Measurements from ENCODE around the gene CRTC3.
"Not testable (repeated sequence)": the region's sequence is repeated elsewhere in the genome, so short reads cannot be mapped to it uniquely, and the experiment has no call there.

CRTC3 gene

DNA sequence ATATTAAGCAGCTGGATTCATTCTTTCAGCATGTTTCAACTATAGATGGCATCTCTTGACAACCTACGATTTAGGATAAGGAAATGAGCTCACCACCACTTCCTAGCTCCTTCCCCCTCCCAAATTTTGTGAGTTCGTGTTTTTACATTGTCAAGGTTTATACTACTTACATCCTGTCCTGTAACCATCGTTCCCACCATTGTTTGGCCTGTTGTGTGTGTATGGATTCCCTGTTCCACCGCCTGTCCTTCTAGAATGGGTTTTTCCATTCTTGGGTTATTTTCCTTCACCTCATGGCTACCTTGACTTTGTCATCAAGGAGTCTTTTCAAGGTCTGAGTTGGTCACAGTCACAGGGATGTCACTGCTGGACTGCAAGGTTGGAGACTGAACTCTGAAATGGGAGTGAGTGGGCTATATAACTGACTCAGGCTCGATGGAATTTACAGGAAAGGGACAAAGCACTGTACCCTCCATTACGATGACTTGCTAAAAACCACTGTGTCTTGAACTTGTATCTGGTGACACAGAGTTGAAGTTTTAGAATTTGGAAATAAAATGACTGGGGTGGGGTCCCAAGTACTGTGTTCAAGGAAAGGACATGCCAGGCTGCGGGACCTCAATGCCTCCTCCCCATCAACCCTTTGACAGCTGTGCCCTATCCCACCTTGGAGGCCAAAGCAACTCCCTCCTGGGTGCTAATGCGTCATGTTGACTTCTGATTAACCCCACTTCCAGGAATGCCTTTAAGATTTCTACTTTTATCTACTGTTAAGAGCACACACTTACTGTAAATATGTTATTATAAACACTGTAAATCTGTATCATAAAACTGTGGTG lies 120.6 kb downstream of the CRTC3 start:
- DNase-seq (ENCODE audit: low spot score), result no peak

DNA sequence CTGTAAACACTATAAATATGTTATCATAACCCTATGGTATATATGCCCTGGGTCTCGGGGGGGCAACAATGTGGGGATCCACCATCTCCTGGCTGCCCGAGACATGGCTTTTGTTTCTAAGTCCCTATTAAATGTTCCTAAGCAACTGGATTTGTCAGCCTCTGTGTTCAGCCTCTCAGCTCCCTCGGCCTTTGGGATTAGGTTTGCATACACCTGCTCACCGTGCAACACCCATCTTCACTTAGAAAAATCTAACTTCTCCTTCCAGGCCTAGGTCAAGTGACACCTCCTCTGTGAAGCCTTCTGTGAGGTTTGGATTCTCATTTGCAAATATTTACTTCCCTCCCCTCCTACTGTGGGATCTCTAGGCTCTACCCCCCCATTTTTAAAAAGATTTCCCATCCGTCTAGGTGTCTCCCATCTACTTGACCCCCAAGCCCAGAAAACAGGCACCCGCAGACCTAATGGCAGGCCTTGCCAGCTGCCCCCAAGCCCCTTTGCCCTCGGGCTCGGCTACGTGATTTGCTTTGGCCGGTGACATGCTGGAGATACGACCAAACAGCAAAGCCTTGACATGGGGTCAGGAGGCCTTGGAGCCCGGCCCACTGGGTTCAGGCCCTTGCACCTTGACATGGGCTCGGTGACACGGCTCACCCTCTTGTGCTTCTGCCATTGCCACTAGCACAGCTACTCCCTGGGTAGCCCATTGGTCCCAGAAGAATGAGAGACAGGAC lies 121.4 kb downstream of the CRTC3 start:
- DNase-seq (ENCODE audit: low spot score), result no peak

DNA sequence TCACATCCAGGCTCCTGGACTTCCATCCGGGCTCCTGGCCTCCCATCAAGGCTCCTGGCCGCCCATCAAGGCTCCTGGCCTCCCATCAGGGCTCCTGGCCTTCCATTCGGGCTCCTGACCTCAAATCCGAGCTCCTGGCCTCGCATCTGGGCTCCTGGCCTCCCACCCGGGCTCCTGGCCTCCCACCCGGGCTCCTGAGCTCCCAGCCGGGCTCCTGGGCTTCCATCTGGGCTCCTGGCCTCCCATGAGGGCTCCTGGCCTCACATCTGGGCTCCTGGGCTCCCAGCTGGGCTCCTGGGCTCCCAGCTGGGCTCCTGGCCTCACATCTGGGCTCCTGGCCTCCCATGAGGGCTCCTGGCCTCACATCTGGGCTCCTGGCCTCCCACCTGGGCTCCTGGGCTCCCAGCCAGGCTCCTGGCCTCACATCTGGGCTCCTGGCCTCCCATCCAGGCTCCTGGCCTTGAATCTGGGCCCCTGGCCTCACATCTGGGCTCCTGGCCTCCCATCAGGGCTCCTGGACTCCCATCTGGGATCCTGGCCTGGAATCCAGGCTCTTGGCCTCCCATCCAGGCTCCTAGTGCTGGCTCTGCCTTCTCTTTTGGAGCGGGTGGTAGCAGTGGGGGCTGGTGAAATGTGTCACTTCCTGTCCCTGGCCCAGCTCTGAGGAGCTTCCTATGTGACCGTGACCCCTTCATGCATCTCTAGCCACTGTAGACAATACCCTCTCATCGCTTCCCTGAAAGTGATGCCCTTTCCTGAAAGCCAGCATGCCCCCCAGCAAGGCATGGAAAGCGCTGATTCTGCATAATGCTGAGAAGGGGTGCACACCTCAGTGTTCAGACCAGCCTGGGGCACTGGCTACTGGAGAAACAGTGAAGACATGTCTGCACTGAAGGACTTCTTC lies 124.8 kb downstream of the CRTC3 start:
- DNase-seq (ENCODE audit: low spot score), result no peak

DNA sequence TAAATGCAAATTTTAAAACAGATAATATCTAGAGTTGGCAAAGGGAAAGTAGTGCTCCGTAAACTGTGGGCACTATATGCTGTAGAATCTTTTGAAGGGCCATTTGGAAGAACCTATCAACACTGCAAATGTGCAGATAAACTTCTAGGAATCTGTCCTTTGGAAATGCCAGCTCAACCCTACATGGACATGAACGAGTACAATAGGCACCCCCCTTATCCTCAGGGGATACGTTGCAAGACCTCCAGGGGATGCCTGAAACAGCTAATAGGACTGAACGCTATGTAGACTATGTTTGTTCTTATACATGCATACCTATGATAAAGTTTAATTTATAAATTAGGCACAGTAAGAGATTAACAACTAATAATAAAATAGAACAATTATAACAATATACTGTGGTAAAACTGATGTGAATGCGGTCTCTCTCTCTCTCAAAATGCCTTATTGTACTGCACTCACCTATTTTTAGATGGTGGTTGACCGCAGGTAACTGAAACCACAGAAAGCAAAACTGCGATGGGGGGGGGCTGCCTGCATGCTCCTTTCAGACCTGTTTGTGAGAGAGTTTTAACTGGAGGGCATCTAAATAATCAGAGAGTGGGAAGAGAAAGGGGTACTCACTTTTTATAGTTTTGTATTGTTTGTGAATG lies 127.9 kb downstream of the CRTC3 start:
- DNase-seq (ENCODE audit: low spot score), result not testable (repeated sequence)

DNA sequence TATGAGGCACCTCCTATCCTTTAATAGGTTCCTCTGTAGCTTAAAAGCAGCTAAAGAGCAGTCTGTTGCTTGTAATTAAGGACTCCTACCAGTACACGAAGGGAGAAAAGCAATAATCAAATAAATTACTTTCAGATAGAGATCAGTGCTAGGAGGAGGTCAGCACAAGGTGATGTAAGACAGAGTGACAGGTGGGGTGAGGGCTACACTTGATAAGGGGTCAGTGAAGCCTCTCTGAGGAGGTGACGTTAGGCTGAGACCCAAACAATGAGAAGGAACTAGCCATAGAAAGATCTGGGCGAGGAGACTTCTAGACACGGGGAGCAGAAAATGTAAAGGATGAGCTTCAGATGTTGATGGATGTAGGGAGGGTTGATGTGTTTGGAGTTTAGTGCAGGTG lies 129.8 kb downstream of the CRTC3 start:
- DNase-seq (ENCODE audit: low spot score), result no peak

DNA sequence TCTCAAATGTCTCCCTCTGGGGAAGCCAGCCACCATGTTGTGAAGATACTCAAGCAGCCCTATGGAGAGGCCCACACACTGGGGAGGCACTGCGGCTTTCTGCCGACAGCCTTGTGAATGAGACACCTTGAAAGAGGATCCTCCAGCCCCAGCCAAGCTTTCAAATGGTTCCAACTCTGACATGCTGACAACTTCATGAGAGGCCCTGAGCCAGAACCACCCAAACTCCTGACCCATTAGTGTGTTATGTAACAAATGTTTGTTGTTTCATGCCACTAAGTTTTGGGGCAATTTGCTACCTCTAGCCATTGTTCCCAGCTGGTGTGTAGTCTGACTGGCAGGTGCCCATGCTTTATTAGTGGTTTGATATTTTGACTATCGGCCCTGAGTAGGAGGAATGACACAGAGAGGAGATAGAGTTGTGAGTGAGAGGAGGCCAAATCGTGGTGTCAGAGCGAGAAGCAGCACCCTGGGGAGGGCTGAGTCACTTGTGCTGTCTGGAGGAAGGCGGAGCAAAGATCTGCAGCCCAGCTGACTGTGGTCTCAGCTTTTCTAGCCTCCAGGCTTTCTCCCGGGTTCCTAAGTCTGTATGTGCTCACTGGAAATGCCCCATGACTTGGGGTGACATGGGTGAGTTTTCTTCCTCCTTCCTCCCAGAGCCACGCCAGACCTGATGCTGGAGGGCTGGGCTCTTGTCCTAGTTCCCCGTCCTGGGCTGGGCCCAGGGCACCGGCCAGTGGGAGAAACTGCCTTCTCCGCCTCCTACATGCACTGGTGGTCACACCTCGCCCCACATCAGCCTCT lies 130.7 kb downstream of the CRTC3 start:
- DNase-seq (ENCODE audit: low spot score), result no peak

DNA sequence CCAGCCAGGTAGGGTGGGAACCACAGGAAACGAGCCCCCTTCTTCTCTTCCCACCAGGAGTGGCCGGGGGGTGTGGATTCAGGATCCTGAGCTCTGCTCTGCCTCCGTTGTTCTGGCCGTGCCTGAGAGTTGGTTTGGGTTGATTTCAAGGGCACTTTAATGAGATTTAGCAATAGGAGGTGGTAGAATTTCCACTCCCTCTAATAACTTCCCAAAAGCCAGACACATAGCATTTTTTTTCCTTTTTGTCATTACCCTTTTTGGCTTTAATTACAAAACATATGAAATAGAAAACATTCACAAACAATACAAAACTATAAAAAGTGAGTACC lies 131.2 kb downstream of the CRTC3 start:
- not testable (repeated sequence) for DNase-seq (ENCODE audit: low spot score)

DNA sequence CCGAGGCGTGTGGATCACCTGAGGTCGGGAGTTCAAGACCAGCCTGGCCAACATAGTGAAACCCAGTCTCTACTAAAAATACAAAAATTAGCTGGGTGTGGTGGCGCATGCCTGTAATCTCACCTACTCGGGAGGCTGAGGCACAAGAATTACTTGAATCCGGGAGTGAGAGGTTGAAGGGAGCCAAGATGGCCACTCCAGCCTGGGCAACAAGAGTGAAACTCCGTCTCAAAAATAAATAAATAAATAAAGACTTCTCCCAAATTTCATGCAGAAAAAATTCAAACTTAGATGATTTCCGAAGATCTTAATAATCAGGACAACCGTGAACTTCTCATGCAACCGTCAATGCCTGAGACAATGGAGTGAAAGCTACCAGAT lies 134.3 kb downstream of the CRTC3 start:
- not testable (repeated sequence) for DNase-seq (ENCODE audit: low spot score)

DNA sequence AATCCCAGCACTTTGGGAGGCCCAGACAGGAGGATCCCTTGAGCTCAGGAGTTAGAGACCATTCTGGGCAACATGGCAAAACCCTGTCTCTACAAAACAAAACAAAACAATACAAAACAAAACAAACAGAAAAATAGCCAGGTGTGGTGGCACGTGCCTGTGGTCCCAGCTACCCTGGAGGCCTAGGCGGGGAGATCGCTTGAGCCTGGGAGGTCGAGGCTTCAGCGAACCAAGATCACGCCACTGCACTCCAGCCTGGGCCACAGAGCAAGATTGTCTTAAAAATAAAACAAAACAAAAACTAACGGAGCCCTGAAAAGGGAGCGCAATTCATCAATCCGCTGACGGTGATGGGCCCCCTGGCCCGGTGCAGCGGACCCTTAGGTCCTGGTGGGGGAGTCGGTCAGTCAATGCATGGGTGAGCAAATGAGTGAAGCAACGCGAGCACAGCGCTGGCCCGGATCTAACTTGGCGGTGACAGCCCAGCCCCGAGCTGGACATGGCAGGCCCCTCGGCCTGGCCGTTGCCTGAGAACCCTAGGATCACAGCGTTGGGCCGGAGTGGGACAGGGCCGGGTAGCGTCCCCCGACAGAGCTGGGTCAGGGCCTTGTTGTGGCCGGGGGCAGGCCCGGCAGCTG lies 135.0 kb downstream of the CRTC3 start:
- DNase-seq (ENCODE audit: low spot score), result no peak

DNA sequence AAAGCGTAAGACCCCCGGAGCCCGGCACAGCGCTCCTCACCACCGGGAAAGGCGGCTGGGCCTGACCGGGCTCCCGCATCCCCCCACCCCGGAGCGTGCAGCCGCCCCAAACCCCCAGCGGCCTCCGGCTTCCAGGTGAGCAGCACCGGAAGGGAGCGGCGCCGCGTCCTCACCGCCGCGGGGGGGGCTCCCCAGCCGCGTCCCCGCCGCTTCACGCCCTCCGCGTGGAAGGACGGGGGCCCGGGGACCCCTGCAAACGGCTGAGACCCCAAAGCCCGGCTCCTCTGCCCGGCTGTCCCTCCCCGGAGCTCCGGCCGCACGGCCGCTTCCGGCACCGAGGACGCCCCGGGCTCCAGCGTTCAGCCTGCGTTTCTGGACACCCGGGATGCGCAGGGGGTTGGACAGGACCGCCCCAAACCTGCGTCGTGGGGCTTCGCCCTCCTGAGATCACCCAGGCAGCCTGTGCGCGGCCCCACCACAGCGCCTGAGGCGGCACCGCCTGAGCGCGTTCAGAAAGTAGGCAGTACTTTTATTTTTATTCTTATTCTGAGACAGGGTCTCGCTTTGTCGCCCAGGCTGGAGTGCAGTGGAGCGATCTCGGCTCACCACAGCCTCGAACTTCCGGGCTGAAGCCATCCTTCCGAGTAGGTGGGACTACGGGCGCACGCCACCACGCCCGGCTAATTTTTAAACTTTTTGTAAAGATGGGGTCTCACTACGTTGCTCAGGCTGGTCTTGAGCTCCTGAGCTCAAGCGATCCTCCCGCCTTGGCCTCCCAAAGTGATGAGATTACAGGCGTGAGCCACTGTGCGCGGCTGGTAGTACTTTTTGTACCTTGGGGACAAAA lies 135.8 kb downstream of the CRTC3 start:
- DNase-seq (ENCODE audit: low spot score), result no peak

DNA sequence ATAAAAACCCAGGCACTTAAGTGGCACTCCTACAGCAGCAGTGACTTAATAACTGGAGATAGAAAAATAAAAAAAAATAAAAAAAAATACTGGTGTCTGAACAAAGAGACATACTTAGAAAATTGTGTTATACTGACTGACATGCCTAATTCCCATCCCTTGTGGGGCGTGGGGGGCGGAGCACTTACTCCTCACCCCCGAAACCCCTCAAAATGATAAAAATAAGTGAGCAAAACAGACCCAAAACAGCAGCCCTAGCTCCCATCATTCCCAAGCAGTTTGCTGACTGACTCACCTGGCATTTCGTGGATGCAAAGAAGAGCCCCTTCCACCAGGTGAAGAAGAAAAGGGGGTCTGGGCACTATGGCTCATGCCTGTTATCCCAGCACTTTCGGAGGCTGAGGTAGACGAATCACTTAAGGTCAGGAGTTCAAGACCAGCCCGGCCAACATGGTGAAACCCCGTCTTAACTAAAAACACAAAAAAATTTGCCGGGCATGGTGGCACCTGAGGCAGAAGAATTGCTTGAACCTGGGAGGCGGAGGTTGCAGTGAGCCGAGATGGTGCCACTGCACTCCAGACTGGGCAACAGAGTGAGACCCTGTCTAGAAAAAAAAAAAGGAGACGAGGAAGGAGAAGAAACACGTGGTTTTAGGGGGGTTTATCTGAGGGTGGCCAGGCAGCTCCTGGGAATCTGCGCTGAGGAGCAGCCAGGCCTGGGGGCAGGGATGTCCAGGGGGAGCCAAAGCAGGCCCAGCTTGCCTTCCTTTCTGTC lies 136.6 kb downstream of the CRTC3 start:
- DNase-seq (ENCODE audit: low spot score), result no peak

DNA sequence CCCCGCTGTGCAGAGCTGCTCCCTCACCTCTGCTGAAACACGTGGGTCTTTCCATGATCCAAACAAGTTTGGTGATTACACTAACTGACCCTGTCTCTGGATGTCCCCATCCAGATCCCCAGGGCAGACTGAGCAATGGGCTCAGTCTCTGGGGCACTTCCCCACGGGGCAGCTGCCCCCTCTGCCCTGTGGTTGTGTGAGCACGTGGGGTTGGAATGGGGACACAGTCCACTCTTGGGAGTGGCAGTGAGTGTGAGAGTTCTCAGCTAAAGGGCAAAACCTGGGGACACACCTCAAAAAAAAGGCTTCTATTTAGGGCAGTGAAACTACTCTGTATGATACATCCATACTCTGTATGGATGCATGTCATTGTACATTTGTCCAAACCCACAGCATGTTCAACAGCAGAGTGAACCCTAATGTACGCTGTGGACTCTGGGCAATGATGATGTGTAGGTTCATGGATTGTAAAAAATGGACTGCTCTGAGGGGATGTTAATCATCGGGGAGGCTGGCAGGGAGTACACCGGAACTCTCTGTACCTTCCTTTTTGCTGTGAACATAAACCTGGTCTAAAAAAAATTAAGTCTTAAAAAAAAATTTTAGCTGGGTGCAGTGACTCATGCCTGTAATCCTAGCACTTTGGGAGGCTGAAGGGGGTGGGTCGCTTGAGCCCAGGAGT lies 137.5 kb downstream of the CRTC3 start:
- no peak for DNase-seq (ENCODE audit: low spot score)

DNA sequence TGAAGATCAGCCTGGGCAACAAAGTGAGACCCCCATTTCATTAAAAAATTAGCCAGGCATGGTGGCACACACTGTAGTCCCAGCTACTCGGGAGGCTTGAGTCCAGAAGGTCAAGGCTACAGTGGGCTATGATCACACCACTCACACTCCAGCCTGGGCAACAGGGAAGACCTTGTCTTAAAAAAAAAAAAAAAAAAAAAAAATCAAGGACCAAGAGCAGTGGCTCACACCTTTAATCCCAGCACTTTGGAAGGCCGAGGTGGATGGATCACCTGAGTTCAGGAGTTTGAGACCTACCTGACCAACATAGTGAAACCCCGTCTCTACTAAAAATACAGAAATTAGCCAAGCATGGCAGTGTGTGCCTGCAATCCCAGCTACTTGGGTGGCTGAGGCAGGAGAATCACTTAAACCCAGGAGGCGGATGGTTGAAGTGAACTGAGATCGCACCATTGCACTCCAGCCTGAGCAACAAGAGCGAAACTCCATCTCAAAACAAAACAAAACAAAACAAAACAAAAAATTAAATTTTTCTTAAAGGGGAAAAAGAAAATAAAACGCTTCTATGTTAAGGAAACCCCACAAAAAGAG lies 138.1 kb downstream of the CRTC3 start:
- not testable (repeated sequence) for DNase-seq (ENCODE audit: low spot score)

DNA sequence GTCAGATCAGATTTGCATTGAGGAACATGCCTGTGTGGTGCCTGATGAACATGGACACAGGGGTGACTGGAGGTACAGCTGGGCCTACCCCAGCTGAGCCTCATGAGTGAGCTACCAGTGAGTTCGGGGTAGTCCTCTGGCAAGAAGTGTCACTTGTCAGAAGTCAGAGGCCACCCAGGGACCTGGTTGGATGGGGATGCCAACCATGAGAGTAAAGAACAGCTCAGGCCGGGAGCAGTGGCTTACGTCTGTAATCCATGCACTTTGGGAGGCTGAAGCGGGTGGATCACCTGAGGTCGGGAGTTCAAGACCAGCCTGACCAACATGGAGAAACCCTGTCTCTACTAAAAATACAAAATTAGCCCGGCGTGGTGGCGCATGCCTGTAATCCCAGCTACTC lies 140.9 kb downstream of the CRTC3 start:
- DNase-seq (ENCODE audit: low spot score), result not testable (repeated sequence)

DNA sequence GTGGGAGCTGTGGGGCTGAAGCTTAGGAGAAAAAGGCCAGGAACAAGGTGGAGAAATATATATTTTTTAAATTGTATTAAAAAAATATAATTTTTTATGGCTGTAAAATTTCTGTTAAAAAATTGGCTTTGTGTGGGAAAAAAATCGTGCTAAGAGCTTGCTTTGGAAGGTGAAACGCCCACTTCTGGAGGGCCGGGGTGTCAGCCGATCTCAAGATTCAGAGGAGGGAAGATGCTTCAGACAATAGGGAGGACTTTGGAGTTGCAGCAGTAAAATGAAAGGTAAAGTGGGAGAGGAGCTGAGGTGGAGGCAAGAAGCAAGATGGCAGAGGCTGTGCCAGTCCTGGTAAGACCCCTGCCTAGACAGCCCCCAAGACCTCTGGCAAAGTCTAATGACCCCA lies 141.5 kb downstream of the CRTC3 start:
- no peak for DNase-seq (ENCODE audit: low spot score)

DNA sequence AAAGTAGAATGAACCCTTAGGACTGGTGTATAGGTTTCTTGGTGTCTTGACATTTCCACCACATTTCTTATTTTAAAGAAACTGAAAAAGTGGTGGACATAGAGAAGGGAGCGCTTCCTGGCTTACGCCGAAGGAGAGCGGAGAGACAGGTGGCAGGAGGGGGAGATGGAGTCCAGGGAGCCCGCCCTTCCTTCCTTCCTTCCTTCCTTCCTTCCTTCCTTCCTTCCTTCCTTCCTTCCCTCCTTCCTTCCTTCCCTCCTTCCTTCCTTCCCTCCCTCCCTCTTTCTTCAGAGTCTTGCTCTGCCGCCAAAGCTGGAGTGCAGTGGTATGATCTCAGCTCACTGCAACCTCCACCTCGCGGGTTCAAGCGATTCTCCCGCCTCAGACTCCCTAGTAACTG lies 143.6 kb downstream of the CRTC3 start:
- DNase-seq (ENCODE audit: low spot score), result not testable (repeated sequence)

DNA sequence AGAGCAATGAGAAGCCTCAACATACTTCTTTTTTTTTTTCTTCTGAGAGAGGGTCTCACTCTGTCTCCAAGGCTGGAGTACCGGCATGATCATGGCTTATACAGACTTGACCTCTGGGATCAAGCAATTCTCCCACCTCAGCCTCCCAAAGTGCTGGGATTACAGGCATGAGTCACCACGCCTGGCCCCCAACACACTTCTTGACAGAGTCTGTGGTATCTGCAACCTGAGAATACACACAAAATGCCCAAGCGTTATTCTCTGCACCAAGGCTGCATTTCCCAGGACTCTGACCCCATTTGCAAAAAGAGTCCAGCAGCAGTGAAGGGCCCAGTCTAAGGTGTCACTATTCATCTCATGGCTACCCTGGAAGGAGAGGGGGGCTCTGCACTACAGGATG lies 144.8 kb downstream of the CRTC3 start:
- no peak for DNase-seq (ENCODE audit: low spot score)

DNA sequence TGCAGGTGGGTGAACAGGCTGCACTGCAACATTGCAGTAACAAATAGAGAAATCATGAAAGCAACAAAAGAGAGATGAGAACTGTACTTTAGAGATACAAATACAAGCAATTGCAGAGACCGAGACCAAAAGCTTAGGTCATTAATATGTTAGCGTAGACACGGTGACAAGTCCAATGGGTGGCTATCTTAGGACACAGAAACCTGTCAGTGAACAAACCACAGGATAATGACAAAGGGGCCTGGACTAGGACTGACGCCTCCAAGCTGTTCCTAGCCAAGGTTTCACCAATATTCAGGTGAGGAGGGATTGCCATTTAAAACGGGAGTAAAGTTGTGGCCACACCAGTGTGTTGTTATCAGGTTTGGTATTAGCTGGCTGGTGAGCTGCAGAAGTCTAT lies 145.7 kb downstream of the CRTC3 start:
- DNase-seq (ENCODE audit: low spot score), result no peak
